Measurements from ENCODE around the gene GSC2.

The GSC2 gene

GRCh38 chr22:19132693-19133400 is 17.2 kb downstream of the GSC2 start:
- no peak for DNase-seq

GRCh38 chr22:19132153-19132552 is 17.9 kb downstream of the GSC2 start:
- DNase-seq = no peak

- no peak for DNase-seq
Observed at GRCh38 chr22:19131685-19132015, 18.4 kb downstream of the GSC2 start.

- DNase-seq = no peak
Observed at GRCh38 chr22:19130959-19131684, 19.0 kb downstream of the GSC2 start, which contains the start of gene TSSK2. Gene TSSK2 (plus strand): TSS chr22:19131308. CDS start chr22:19131400, 92 bp downstream.

- DNase-seq = no peak
Observed at GRCh38 chr22:19129871-19130270, 20.2 kb downstream of the GSC2 start.

- DNase-seq = no peak
Observed at GRCh38 chr22:19128946-19129727, 21.0 kb downstream of the GSC2 start.

- no peak for DNase-seq
Observed at GRCh38 chr22:19128009-19128401, 22.1 kb downstream of the GSC2 start.

- DNase-seq = no peak
Observed at GRCh38 chr22:19127329-19128008, 22.6 kb downstream of the GSC2 start.

GRCh38 chr22:19126309-19127273 is 23.5 kb downstream of the GSC2 start:
- DNase-seq = no peak

GRCh38 chr22:19125474-19126308 is 24.4 kb downstream of the GSC2 start:
- no peak for DNase-seq

GRCh38 chr22:19125011-19125410 is 25.1 kb downstream of the GSC2 start:
- no peak for DNase-seq

GRCh38 chr22:19124377-19124776 is 25.7 kb downstream of the GSC2 start:
- no peak for DNase-seq

GRCh38 chr22:19123936-19124335 is 26.2 kb downstream of the GSC2 start:
- no peak for DNase-seq

GRCh38 chr22:19122752-19123492 is 27.2 kb downstream of the GSC2 start:
- no peak for DNase-seq

GRCh38 chr22:19122143-19122751 is 27.8 kb downstream of the GSC2 start, which contains the start of gene DGCR2:
Gene DGCR2 (minus strand): TSS chr22:19122412. CDS start chr22:19122206, 206 bp downstream.
- peak; percentile 88 for DNase-seq

GRCh38 chr22:19121631-19122142 is 28.4 kb downstream of the GSC2 start:
- DNase-seq = no peak

GRCh38 chr22:19120829-19121630 is 29.1 kb downstream of the GSC2 start:
- DNase-seq = no peak

- no peak for DNase-seq
Observed at GRCh38 chr22:19119949-19120348, 30.1 kb downstream of the GSC2 start.
